Measurements from ENCODE around the gene NRF1. TPM values are rescaled to one million over a fixed set of nuclear protein-coding genes. Genes with fewer than 3 reads are reported as not detected.
"Not testable (repeated sequence)": the region's sequence is repeated elsewhere in the genome, so short reads cannot be mapped to it uniquely, and the experiment has no call there.

Gene NRF1
- total and polyA plus RNA-seq, 4 donors: 6.9 to 33.3 (median 14.8) TPM

DNA sequence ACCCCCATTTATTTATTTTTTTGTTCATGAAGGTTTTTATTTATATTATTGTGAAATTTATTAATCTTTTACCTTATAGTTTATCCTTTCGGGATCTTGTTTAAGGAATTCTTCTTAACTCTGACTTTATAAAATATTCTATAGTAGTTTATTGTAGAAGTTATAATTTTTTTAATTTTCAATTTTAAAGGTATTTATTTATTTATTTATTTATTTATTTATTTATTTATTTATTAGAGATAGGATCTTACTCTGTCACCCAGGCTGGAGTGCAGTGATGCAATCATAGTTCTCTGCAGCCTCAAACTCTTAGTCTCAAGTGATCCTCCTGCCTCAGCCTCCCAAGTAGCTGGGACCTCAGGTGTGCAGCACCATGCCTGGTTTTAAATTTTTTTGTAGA lies 56.0 kb downstream of the NRF1 start:
- H3K4me3 ChIP-seq: no peak overlapping the region
- TF ChIP-seq CTCF (IDR thresholded peaks at IDR 0.05; ENCODE audit: control extremely low read depth, extremely low read depth): no peak
- no peak for ATAC-seq (ENCODE audit: insufficient read depth, low FRiP score)
- no peaks in the 10 kb centered on the region for H3K9me3 ChIP-seq (ENCODE audit: control insufficient read depth in 4 of 4, insufficient read depth in 3 of 4, low read length in 3 of 4)
- H3K36me3 ChIP-seq (ENCODE audit: control insufficient read depth in 4 of 4, insufficient read depth in 4 of 4, low read length in 4 of 4): peaks cover 2 to 12% (median 7%) of the 10 kb centered on the region in 4 donors
- H3K9ac ChIP-seq (ENCODE audit: insufficient read depth in 1 of 2, low read length in 2 of 2): no peak overlapping the region
- no peak for DNase-seq
- H3K27me3 ChIP-seq (ENCODE audit: control insufficient read depth in 3 of 3, insufficient read depth in 3 of 3, low read length in 2 of 3): no peaks in the 10 kb centered on the region
- H3K27ac ChIP-seq (ENCODE audit: low read depth in 1 of 2, low read length in 1 of 2): no peak overlapping the region
- peaks cover 0 to 11% (median 4%) of the 10 kb centered on the region in 5 donors for H3K4me1 ChIP-seq (ENCODE audit: control insufficient read depth in 5 of 5, insufficient read depth in 5 of 5, low read length in 5 of 5)
- WGBS, 2 donors: 97 to 100% methylated on average over 1 of the region's 1 CpG

DNA sequence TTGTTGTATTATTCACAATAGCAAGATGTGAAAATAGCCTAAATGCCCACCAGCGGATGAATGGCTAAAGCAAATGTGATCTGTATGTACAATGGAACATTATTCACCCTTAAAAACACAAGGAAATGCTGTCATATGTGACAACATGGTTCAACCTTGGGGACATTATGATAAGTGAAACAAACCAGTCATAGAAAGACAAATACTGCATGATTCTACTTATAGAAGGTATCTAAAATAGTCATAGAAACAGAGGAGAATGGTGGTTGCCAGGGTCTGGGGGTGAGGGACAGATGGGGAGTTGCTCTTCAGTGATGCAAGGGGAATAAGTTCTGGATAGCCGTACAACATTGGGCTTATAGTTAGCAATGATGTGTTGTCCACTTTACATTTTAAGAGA lies 58.4 kb downstream of the NRF1 start:
- no peak for TF ChIP-seq CTCF (IDR thresholded peaks at IDR 0.05; ENCODE audit: control extremely low read depth, extremely low read depth)
- Histone ChIP-seq H3K4me3 (no peak overlapping the region), H3K4me1 (ENCODE audit: control insufficient read depth in 5 of 5, insufficient read depth in 5 of 5, low read length in 5 of 5) (peaks cover 0 to 7% (median 3%) of the 10 kb centered on the region in 5 donors), H3K27me3 (ENCODE audit: control insufficient read depth in 3 of 3, insufficient read depth in 3 of 3, low read length in 2 of 3) (no peaks in the 10 kb centered on the region), H3K9ac (ENCODE audit: insufficient read depth in 1 of 2, low read length in 2 of 2) (no peak overlapping the region), H3K36me3 (ENCODE audit: control insufficient read depth in 4 of 4, insufficient read depth in 4 of 4, low read length in 4 of 4) (peaks cover 3 to 28% (median 14%) of the 10 kb centered on the region in 4 donors), H3K9me3 (ENCODE audit: control insufficient read depth in 4 of 4, insufficient read depth in 3 of 4, low read length in 3 of 4) (peaks cover 0 to 5% (median 0%) of the 10 kb centered on the region in 4 donors), H3K27ac (ENCODE audit: low read depth in 1 of 2, low read length in 1 of 2) (no peak overlapping the region)
- WGBS, 2 donors: 95 to 97% methylated on average over 2 of the region's 2 CpGs
- DNase-seq: no peak
- no peak for ATAC-seq (ENCODE audit: insufficient read depth, low FRiP score)

DNA sequence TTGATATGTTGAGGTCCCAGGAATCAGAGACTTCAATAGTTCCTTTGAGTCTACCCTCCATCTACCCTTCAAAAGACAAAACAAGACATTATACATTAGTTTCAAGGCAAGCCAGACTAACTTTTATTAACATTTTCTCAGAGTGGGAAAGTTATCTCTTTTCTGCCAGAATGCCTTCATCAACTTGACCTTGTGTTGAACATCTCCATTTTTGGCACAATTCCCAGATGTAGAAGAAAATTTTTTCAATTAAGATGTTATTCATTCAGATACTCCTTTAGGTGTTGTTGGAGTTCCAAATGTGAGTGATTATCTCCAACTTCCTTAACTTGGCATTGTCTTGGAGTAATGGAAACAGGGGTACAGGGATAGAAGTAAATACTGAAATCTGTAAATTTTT lies 59.1 kb downstream of the NRF1 start:
- no peaks in the 10 kb centered on the region for H3K27me3 ChIP-seq (ENCODE audit: control insufficient read depth in 3 of 3, insufficient read depth in 3 of 3, low read length in 2 of 3)
- no peak overlapping the region for H3K27ac ChIP-seq (ENCODE audit: low read depth in 1 of 2, low read length in 1 of 2)
- peaks cover 0 to 10% (median 0%) of the 10 kb centered on the region in 4 donors for H3K9me3 ChIP-seq (ENCODE audit: control insufficient read depth in 4 of 4, insufficient read depth in 3 of 4, low read length in 3 of 4)
- no peak for ATAC-seq (ENCODE audit: insufficient read depth, low FRiP score)
- H3K4me1 ChIP-seq (ENCODE audit: control insufficient read depth in 5 of 5, insufficient read depth in 5 of 5, low read length in 5 of 5): peaks cover 0 to 6% (median 0%) of the 10 kb centered on the region in 5 donors
- H3K9ac ChIP-seq (ENCODE audit: insufficient read depth in 1 of 2, low read length in 2 of 2): no peak overlapping the region
- H3K4me3 ChIP-seq: no peak overlapping the region
- TF ChIP-seq CTCF (IDR thresholded peaks at IDR 0.05; ENCODE audit: control extremely low read depth, extremely low read depth): no peak
- peaks cover 3 to 35% (median 19%) of the 10 kb centered on the region in 4 donors for H3K36me3 ChIP-seq (ENCODE audit: control insufficient read depth in 4 of 4, insufficient read depth in 4 of 4, low read length in 4 of 4)
- DNase-seq: peak in 2 of 3 donors; percentile 36 to 43

DNA sequence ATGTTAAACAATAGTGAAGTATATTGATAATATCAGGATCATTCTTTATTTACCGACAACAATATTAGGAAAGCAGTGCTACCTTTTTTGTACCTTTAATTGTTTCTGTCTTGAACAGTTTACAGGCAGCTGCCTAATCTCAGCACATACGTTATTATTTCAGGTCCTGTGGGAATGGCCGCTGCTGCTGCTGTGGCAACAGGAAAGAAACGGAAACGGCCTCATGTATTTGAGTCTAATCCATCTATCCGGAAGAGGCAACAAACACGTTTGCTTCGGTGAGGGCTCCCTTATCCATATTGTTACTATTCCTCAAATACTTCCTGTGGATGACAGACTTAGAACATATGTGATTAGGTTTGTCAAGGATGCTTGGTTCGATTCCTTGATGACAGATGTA lies 59.7 kb downstream of the NRF1 start:
- WGBS, 2 donors: 84 to 86% methylated on average over 9 of the region's 9 CpGs
- peaks cover 0 to 6% (median 0%) of the 10 kb centered on the region in 5 donors for H3K4me1 ChIP-seq (ENCODE audit: control insufficient read depth in 5 of 5, insufficient read depth in 5 of 5, low read length in 5 of 5)
- no peak overlapping the region for H3K9ac ChIP-seq (ENCODE audit: insufficient read depth in 1 of 2, low read length in 2 of 2)
- no peak overlapping the region for H3K4me3 ChIP-seq
- H3K27ac ChIP-seq (ENCODE audit: low read depth in 1 of 2, low read length in 1 of 2): no peak overlapping the region
- H3K9me3 ChIP-seq (ENCODE audit: control insufficient read depth in 4 of 4, insufficient read depth in 3 of 4, low read length in 3 of 4): peaks cover 0 to 12% (median 0%) of the 10 kb centered on the region in 4 donors
- H3K27me3 ChIP-seq (ENCODE audit: control insufficient read depth in 3 of 3, insufficient read depth in 3 of 3, low read length in 2 of 3): no peaks in the 10 kb centered on the region
- TF ChIP-seq CTCF (IDR thresholded peaks at IDR 0.05; ENCODE audit: control extremely low read depth, extremely low read depth): no peak
- ATAC-seq (ENCODE audit: insufficient read depth, low FRiP score) (no peak), DNase-seq (peak in 2 of 3 donors; percentile 46 to 52)
- H3K36me3 ChIP-seq (ENCODE audit: control insufficient read depth in 4 of 4, insufficient read depth in 4 of 4, low read length in 4 of 4): peaks cover 5 to 40% (median 22%) of the 10 kb centered on the region in 4 donors

DNA sequence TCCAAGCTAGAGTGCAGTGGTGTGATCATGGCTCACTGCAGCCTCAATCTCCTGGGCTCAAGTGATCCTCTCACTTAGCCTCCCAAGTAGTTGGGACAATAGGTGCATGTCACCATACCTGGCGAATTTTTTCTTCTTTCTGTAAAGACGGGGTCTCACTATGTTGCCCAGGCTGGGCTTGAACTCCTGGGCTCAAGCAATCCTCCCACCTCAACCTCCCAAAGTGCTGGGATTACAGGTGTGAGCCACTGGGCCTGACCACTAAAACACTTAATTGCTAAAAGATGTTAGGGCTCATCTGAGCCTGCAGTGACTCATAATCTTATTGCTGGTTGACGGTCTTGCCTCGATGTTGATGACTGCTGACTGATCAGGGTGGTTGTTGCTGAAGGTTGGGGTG lies 63.0 kb downstream of the NRF1 start:
- peaks cover 7 to 40% (median 29%) of the 10 kb centered on the region in 4 donors for H3K36me3 ChIP-seq (ENCODE audit: control insufficient read depth in 4 of 4, insufficient read depth in 4 of 4, low read length in 4 of 4)
- H3K4me3 ChIP-seq; H3K27me3 ChIP-seq (ENCODE audit: control insufficient read depth in 3 of 3, insufficient read depth in 3 of 3, low read length in 2 of 3); H3K4me1 ChIP-seq (ENCODE audit: control insufficient read depth in 5 of 5, insufficient read depth in 5 of 5, low read length in 5 of 5); H3K9ac ChIP-seq (ENCODE audit: insufficient read depth in 1 of 2, low read length in 2 of 2); H3K27ac ChIP-seq (ENCODE audit: low read depth in 1 of 2, low read length in 1 of 2); DNase-seq; ATAC-seq (ENCODE audit: insufficient read depth, low FRiP score): not testable (repeated sequence)
- peaks cover 0 to 12% (median 0%) of the 10 kb centered on the region in 4 donors for H3K9me3 ChIP-seq (ENCODE audit: control insufficient read depth in 4 of 4, insufficient read depth in 3 of 4, low read length in 3 of 4)
- 98 to 100% methylated on average over 4 of the region's 4 CpGs for WGBS, 2 donors

Data from lung (tissue), 12 donors.